Loucy (cell line): ENCODE measurements around the gene PKN1.

Experiments used
- H2AFZ ChIP-seq: fragments of 200-600 bp; sonication (generic); 2 replicates; pipeline ENCODE4 v1.6.0; 2016; ENCODE audit warnings: antibody characterized with exemption, mild to moderate bottlenecking, low read length, moderate library complexity
- H3F3A ChIP-seq: fragments of 200-600 bp; 2 replicates; pipeline ENCODE4 v1.6.0; 2016; ENCODE audit warnings: antibody characterized with exemption, low read depth, mild to moderate bottlenecking
- H3K27me3 ChIP-seq: fragments of 200-600 bp; sonication (generic); 2 replicates; pipeline ENCODE4 v1.6.1; 2014; ENCODE audit warnings: low read length, mild to moderate bottlenecking; ENCODE audit not compliant: insufficient read depth, poor library complexity, severe bottlenecking
- H3K36me3 ChIP-seq: fragments of 200-600 bp; sonication (generic); 2 replicates; pipeline ENCODE4 v1.6.1; 2016; ENCODE audit warnings: low read length; ENCODE audit not compliant: insufficient read depth
- H3K4me1 ChIP-seq: fragments of 200-600 bp; sonication (generic); 2 replicates; pipeline ENCODE4 v1.5.1; 2014; ENCODE audit warnings: low read length, mild to moderate bottlenecking; ENCODE audit not compliant: insufficient read depth, poor library complexity, severe bottlenecking
- H3K4me2 ChIP-seq: fragments of 200-600 bp; sonication (generic); 2 replicates; pipeline ENCODE4 v1.6.0; 2014; ENCODE audit warnings: antibody characterized with exemption, low read length, low read depth, mild to moderate bottlenecking; ENCODE audit not compliant: poor library complexity, severe bottlenecking
- H3K4me3 ChIP-seq: fragments of 200-600 bp; sonication (generic); 2 replicates; pipeline ENCODE4 v1.5.1; 2014; ENCODE audit warnings: low read length, mild to moderate bottlenecking, mixed read lengths; ENCODE audit not compliant: poor library complexity, severe bottlenecking
- H3K79me2 ChIP-seq: fragments of 200-600 bp; sonication (generic); 2 replicates; pipeline ENCODE4 v1.6.1; 2014; ENCODE audit warnings: low read length; ENCODE audit not compliant: insufficient read depth
- H3K9ac ChIP-seq: fragments of 200-600 bp; sonication (generic); 2 replicates; pipeline ENCODE4 v1.6.0; 2014; ENCODE audit warnings: mild to moderate bottlenecking, low read depth, low read length, moderate library complexity; ENCODE audit not compliant: poor library complexity, severe bottlenecking
- H3K9me2 ChIP-seq: fragments of 200-600 bp; sonication (generic); replicated peaks from 2 replicates; pipeline ENCODE4 v1.6.1; 2016; ENCODE audit warnings: low read depth, low read length, mixed read lengths
- H3K9me3 ChIP-seq: fragments of 200-600 bp; sonication (generic); 2 replicates; pipeline ENCODE4 v1.6.1; 2014; ENCODE audit warnings: mild to moderate bottlenecking, antibody characterized with exemption, low read length, low read depth; ENCODE audit not compliant: insufficient read depth
- H4K20me1 ChIP-seq: fragments of 200-600 bp; sonication (generic); 2 replicates; pipeline ENCODE4 v1.6.0; 2014; ENCODE audit warnings: antibody characterized with exemption, low read length, mild to moderate bottlenecking; ENCODE audit not compliant: insufficient read depth, poor library complexity, severe bottlenecking
- CTCF ChIP-seq: fragments of 200-600 bp; sonication (generic); conservative IDR thresholded peaks from 2 replicates; pipeline ENCODE4 v1.5.1; 2014; ENCODE audit warnings: mild to moderate bottlenecking, antibody characterized with exemption, low read length
- EZH2phosphoT487 ChIP-seq: fragments of 200-600 bp; IDR thresholded peaks from 2 replicates; pipeline ENCODE4 v1.6.1; 2018; ENCODE audit warnings: antibody characterized with exemption, mild to moderate bottlenecking, moderate library complexity, borderline replicate concordance

Gene PKN1

DNA sequence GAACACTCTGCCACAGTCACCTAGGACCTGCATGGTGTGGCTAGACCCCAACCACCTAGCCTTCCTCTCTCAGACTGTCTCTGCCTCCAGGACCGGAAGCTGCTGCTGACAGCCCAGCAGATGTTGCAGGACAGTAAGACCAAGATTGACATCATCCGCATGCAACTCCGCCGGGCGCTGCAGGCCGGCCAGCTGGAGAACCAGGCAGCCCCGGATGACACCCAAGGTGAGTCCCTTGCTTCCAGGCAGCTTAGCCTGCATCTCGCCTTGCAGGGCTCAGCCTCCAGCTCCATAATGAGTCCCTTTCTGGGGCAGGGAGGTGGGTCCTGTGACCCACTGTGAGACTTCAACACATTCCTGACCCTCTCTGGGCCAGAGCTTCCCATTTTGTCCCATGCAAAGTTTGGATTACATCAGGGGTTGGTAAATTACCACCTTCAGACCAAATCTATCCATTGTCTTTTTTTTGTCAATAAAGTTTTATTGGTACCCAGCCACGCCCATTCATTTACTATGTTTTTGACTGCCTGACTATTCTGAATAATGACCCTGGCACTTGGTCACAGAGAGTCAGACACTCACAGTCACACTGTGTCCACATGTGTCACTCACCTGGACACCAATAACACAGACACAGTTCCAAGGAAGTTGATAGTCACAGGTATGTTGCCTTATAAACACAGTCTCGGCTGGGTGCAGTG, 13.4 kb downstream of the PKN1 start:
- H2AFZ ChIP-seq = no peak overlapping the region
- peaks cover 11% of the 10 kb centered on the region for H4K20me1 ChIP-seq
- TF ChIP-seq EZH2phosphoT487 = no peak
- no peak for TF ChIP-seq CTCF
- no peaks in the 10 kb centered on the region for H3F3A ChIP-seq
- H3K9ac ChIP-seq = no peak overlapping the region
- H3K9me3 ChIP-seq = no peaks in the 10 kb centered on the region
- no peak overlapping the region for H3K4me2 ChIP-seq
- H3K4me1 ChIP-seq = no peaks in the 10 kb centered on the region
- H3K79me2 ChIP-seq = peaks cover 9% of the 10 kb centered on the region; the same call in 1 of the 2 replicates
- H3K27me3 ChIP-seq = no peaks in the 10 kb centered on the region
- H3K36me3 ChIP-seq = peaks cover 78% of the 10 kb centered on the region; the same call in 1 of the 2 replicates
- no peaks in the 10 kb centered on the region for H3K9me2 ChIP-seq
- H3K4me3 ChIP-seq = no peak overlapping the region

DNA sequence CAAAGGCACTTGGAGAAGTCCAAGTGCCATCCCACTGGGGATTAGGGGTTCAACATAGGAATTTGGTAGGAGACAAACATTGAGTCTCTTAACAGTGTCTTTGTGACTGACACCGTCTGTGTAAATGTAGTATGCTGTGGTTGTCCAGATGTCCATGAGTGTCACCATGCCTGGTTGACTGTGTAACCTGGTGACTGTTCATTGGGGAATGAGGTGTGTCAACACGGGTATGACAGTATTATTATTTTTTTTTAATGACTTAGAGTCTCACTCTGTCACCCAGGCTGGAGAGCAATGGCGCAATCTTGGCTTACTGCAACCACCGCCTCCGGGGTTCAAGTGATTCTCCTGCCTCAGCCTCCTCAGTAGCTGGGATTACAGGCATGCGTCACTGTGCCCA, 16.2 kb downstream of the PKN1 start:
- Histone ChIP-seq H3K4me3 (no peak overlapping the region), H3K27me3 (no peaks in the 10 kb centered on the region), H3K9me3 (no peaks in the 10 kb centered on the region), H3K36me3 (peaks cover 68% of the 10 kb centered on the region; the same call in 1 of the 2 replicates), H3F3A (no peaks in the 10 kb centered on the region), H4K20me1 (peaks cover 11% of the 10 kb centered on the region), H3K4me1 (no peaks in the 10 kb centered on the region), H2AFZ (no peak overlapping the region), H3K9me2 (no peaks in the 10 kb centered on the region), H3K4me2 (no peak overlapping the region), H3K9ac (no peak overlapping the region), H3K79me2 (no peaks in the 10 kb centered on the region; the same call in 1 of the 2 replicates)
- TF ChIP-seq EZH2phosphoT487 = no peak
- no peak for TF ChIP-seq CTCF

- no peaks in the 10 kb centered on the region for H3K27me3 ChIP-seq
- TF ChIP-seq CTCF (no peak), EZH2phosphoT487 (no peak)
- H3K4me3 ChIP-seq = no peak overlapping the region
- H3K4me2 ChIP-seq = no peak overlapping the region
- no peaks in the 10 kb centered on the region for H3K9me3 ChIP-seq
- no peak overlapping the region for H2AFZ ChIP-seq
- H4K20me1 ChIP-seq = peaks cover 11% of the 10 kb centered on the region
- H3K36me3 ChIP-seq = peaks cover 66% of the 10 kb centered on the region; the same call in 1 of the 2 replicates
- no peak overlapping the region for H3K9ac ChIP-seq
- no peaks in the 10 kb centered on the region for H3F3A ChIP-seq
- H3K79me2 ChIP-seq = no peaks in the 10 kb centered on the region; the same call in 1 of the 2 replicates
- no peaks in the 10 kb centered on the region for H3K9me2 ChIP-seq
- no peaks in the 10 kb centered on the region for H3K4me1 ChIP-seq
These were observed 17.2 kb downstream of the PKN1 start for GRCh38 chr19:14450168-14450874.
